Amniotic epithelial cell (primary cell): ENCODE results near the gene PARM1.

Experiments used
- DNase-seq: peaks from one replicate; pipeline ENCODE4 v3.0.0-alpha.2; 2010; ENCODE audit warnings: low read depth

The PARM1 gene

GRCh38 chr4:74983253-74983635, 50.3 kb downstream of the PARM1 start:
- DNase-seq: no peak

DNA sequence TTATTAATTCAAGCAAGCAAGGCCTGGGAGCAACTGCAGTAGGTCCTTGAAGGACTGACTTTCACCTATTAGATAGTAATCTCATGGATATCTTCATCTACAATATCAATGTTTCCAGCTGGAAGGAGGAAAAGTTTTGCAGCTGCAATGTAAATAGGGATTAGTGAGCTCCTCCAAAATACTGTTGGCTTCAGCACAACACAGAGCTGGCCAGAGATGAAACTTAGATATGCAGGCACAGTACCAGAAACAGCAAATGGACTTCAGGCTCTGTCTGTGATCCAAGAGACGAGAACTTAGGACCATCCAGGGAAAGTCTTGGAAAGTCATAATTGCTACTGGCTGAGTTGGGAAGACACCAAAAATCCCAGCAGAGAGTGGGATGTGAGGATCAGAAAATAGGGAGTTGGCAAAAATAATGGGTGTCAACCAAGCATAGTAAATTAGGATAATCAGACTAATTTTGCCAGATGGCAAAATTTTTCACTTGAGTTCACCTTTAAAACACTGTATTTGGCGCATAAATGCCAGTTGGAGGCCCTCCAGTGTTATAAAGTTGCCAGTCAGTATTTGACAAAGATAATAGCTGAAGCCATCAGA, 57.5 kb downstream of the PARM1 start:
- no peak for DNase-seq

DNA sequence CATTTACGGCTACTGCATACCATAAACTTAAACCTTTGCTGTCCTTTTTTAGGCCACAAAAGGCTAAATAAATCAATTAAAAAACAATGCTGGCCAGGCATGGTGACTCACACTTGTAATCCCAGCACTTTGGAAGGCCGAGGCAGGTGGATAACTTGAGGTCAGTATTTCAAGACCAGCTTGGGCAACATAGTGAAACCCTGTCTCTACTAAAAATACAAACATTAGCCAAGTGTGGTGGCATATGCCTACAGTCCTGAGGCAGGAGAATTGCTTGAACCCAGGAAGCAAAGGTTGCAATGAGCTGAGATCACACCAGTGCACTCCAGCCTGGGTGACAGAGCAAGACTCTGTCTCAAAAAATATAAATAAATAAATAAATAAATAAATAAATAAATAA, 61.5 kb downstream of the PARM1 start:
- peak; percentile 31 for DNase-seq

DNA sequence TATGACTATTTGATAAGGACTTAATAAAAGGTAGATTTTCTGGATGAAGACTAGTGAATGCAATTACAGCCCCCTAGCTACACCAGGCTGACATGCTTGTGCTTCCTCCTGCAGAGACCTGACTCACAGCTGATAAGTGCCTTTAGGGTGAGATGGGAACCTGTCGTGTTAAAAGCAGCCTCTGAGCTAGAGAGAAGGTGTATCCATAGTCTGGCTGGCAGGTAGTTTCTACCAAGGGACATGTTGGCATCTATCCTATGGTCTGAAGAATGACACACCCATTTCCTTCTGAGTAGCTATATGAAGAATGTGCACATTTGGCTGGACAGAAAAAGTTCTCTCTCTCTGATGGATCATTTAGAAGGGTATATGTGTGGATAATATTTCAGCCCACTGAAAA, 64.1 kb downstream of the PARM1 start:
- DNase-seq: no peak

GRCh38 chr4:74997948-74998729, 65.2 kb downstream of the PARM1 start:
- DNase-seq: no peak

- DNase-seq: no peak
Observed at GRCh38 chr4:74999714-75000309, 66.9 kb downstream of the PARM1 start.

DNA sequence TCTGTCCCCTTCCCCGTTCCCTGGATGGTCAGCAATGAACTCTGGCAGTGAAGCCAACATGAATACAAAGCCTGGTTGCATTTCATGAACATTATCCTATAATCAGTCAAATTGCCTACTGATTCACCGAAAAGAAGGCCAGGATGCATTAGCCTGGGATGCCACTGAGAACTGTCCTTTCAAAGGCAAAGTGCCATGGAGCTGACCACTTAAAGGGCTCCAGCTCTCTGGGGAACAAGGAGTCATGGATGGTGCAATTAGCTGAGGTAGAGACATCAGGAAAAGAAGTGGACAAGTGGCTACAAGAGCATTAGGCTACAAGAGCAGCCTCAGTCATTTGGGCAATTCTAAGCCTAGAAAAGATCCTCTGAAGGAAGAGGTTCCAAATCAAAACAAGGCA, 69.0 kb downstream of the PARM1 start:
- no peak for DNase-seq

DNA sequence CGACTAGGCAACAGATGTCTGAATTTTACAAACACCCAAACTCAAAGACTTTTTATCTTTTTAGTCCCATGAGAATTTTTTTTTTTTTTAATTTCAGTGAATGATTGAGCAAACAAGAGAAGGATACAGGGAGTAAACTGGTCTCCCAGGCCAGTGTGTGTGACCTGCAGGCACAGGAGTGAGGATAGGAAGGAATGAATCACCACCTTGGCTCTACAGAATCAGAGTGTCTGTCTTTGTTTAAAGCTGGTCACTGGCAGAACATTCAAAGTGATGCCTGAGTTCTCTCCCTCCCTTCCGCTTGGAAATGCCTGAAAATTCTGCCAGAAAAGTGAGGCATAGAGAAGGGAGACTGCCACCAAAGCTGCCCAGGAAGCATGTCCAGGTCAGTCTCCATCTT, 69.5 kb downstream of the PARM1 start:
- DNase-seq: peak; percentile 23

- DNase-seq: no peak
Observed at GRCh38 chr4:75003979-75004378, 71.1 kb downstream of the PARM1 start.

- peak; percentile 22 for DNase-seq
Observed at GRCh38 chr4:75004755-75005668, 72.1 kb downstream of the PARM1 start.

DNA sequence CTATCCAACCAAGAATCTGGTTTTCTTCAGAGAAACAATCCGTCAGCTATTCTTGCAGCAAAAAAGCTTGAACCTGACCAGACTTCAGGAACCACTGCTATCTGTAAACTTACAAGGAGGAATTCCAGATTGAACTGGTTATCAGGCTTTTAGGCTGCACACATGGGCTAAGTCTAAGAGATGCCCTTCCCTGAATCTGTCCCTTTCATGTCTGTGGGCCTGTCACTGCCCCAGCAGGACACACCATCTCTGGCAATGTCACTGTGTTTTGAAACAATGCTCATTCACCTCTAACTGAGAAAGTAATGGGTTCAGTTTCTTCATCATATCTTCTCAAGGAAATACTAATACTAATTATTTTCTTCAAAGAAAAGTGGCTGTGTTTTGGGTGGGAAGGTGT, 72.8 kb downstream of the PARM1 start:
- no peak for DNase-seq

GRCh38 chr4:75007891-75008290, 75.0 kb downstream of the PARM1 start:
- DNase-seq: no peak

DNA sequence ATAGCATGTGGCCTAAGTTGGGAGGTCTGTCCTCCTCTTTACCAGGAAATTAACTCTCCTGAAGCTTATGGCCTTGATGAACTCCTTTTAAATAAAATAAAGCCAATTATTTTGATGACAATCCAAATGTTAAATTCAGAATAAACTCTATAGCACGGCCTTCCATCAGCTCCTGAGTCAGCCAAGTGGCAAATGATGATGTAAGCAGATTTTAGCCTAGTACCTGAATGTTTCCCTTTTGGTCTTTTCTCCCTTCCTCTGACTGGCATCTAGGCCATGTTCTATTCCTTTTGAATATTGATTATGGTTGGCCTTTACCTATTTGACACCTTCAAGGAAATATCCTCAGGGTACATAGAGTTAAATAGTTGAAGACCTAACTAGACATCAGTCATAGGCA, 76.2 kb downstream of the PARM1 start:
- no peak for DNase-seq

DNA sequence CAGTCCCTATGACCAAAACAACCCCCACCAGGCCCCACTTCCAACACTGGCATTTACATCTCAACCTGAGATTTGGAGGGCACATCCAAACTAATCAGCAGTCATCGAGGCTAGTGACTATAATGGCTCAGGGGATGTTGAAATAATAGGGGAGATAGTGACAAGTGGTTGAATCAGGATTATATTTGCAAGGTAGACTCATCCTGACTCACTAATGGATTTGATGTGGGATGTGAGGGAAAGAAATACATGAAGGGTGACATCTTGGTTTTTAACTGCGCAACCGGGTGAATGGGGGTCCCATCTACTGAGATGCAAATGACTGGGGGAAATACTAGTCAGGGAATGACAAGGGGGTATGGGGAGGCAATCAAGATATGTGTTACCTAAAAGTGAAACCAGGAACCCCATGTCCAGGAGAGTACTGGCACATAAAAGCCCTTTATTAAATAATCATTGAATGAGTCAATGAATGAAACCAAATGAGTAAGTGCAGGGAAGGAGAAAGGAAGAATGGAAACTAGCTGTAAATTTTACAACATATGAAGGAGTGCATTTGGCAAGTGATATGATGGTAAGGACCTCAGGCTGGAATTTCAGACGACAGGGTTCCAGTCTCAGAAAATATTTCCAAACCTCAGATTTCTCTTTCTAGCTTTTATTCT, 78.3 kb downstream of the PARM1 start:
- no peak for DNase-seq

- no peak for DNase-seq
Observed at GRCh38 chr4:75015627-75016026, 82.7 kb downstream of the PARM1 start.

GRCh38 chr4:75016472-75016871, 83.6 kb downstream of the PARM1 start:
- peak; percentile 9 for DNase-seq

DNA sequence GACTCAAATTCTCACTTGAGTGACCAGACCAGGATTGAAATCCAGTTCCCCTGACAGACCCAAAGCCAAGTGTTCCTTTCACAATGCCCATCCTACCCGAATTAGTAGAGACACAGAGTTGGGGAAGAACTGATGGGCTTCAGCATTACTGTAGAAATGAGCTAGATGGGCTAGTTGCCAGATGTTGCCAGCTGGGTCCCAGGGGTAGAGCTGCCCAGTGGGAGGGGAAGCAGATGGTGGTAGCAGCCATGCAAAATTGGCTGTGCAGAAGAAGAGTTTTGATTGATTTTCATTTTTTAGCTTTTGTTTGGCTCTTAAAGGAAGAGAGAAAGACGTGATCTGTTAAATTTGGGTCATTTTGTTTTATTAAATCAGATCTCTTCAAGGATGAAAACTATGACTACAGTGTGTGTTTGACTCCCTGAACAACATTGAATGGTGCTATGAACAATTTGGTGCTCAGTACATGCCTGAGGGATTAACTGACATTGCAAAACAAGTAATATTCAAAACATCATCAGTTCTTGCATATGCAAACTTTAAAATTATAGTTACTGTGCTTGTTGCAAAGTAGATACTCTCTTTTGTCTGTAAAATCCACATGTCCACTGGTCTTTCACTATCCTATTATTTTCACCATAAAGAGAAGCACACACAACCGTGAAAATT, 86.0 kb downstream of the PARM1 start:
- no peak for DNase-seq

GRCh38 chr4:75025431-75025830, 92.5 kb downstream of the PARM1 start:
- peak; percentile 15 for DNase-seq

GRCh38 chr4:75028196-75028854, 95.4 kb downstream of the PARM1 start:
- no peak for DNase-seq

DNA sequence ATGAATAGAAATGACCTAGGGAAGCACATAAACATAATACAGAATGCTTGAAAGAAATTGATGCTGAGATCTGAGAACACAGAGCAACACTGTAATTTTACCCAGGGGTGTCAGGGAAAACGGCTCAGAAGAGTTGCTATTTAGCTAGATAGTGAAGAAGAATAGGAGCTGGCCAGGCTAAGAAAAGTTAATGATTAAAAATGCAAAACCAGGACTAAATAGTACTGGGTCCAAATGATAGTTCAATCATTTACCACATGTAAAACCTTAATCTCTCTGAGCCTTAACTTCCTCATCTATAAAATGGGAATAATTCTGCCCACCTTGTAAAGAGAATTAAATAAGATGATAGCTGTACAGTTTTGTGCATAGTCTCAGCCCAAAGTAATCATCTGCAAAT, 97.1 kb downstream of the PARM1 start:
- no peak for DNase-seq
